Mesodermal cell (in vitro differentiated cells): ENCODE results near the gene STRIT1.

Experiments
- H3K27ac ChIP-seq: 2 replicates; pipeline ENCODE4 v1.7.0; 2013; ENCODE audit warnings: mild to moderate bottlenecking, low read depth, low read length, moderate library complexity; ENCODE audit not compliant: severe bottlenecking
- H3K36me3 ChIP-seq: 2 replicates; pipeline ENCODE4 v1.7.1; 2013; ENCODE audit warnings: mild to moderate bottlenecking, low read length, moderate library complexity; ENCODE audit not compliant: control insufficient read depth, insufficient read depth
- H3K4me1 ChIP-seq: one replicate; pipeline ENCODE4 v1.7.1; 2013; ENCODE audit warnings: mild to moderate bottlenecking, low read length; ENCODE audit not compliant: insufficient read depth, control insufficient read depth, poor library complexity, severe bottlenecking
- H3K4me3 ChIP-seq: 2 replicates; pipeline ENCODE4 v1.7.0; 2013; ENCODE audit warnings: low read length, control low read depth, mild to moderate bottlenecking; ENCODE audit not compliant: insufficient read depth, poor library complexity, severe bottlenecking; ENCODE audit errors: extremely low read depth
- H3K9me3 ChIP-seq: 2 replicates; pipeline ENCODE4 v1.7.1; 2013; ENCODE audit warnings: mild to moderate bottlenecking, low read length, moderate library complexity; ENCODE audit not compliant: control insufficient read depth
- WGBS, 2 experiments: methylation state at CpG; one replicate each; pipeline ENCODE4 v1.1.5; 2013; ENCODE audit warnings: missing lambda C conversion rate in 2 of 2; ENCODE audit not compliant: insufficient coverage in 2 of 2; 5-methylcytosine and 5-hydroxymethylcytosine counted together

Gene STRIT1

DNA sequence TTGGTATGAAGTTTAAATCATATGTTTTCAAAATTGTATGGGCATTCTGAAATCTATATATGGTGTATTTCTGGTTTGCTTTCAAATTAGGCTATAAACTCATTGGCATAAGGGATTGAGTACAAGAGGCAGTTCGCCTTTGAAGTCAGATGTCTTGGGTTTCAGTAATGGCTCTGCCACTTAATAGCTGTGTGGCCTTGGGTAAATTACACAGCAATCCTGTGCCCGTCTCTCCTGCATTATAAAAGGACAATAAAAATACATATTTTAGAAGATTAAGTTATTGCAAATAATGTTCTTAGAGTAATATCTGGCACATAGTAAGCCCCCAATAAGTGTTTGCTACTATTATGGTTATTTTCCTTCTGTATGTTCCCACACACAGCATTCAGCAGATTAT, 20.4 kb upstream of the STRIT1 start:
- Histone ChIP-seq H3K27ac (no peak overlapping the region), H3K9me3 (no peaks in the 10 kb centered on the region), H3K4me3 (no peak overlapping the region), H3K4me1 (no peaks in the 10 kb centered on the region), H3K36me3 (no peaks in the 10 kb centered on the region)
- 83% methylated on average over 1 of the region's 2 CpGs; no CpG with 5 or more reads in 1 of the 2 experiments for WGBS, 2 experiments

DNA sequence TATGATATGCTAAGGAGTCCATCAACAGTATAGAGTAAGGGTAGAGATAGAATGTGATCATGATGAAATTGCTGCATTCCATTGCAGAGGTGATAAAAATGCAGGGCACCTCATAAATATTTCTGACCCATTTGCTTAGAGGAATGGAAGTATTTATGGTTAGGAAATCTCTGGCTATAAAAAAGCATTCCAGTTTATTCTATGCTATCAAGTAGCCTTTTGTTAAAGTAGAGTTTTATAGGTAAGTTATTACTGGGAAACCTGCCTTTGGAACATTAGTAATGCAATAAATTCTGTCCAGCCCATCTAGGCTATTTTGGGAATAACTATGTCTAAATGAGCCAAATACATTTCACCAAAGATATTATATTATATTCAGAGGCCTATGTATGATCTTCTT, 19.8 kb upstream of the STRIT1 start:
- Histone ChIP-seq H3K4me1 (no peaks in the 10 kb centered on the region), H3K4me3 (no peak overlapping the region), H3K27ac (no peak overlapping the region), H3K36me3 (no peaks in the 10 kb centered on the region), H3K9me3 (no peaks in the 10 kb centered on the region)

DNA sequence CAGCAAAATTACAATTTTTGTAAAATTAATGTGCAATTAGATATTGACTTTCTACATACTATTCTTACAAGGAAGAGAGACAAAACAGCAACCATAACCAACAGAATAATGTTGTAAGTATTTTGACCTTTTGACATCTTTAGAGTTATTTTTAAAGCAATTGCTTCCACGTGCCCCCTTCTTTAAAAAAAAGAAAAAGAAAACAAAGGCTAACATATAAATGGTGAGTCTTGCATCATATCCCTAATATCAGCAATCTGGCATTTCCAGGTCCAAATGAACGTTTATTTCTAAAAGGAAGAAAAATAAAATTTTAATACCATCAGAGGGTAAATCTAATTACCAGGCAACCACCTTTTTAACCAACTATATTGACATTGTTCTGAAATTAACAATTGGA, 19.3 kb upstream of the STRIT1 start:
- WGBS, 2 experiments: no CpG with 5 or more reads among the region's 2 CpGs
- no peak overlapping the region for H3K4me3 ChIP-seq
- H3K4me1 ChIP-seq: no peaks in the 10 kb centered on the region
- no peak overlapping the region for H3K27ac ChIP-seq
- H3K9me3 ChIP-seq: no peaks in the 10 kb centered on the region
- H3K36me3 ChIP-seq: no peaks in the 10 kb centered on the region

DNA sequence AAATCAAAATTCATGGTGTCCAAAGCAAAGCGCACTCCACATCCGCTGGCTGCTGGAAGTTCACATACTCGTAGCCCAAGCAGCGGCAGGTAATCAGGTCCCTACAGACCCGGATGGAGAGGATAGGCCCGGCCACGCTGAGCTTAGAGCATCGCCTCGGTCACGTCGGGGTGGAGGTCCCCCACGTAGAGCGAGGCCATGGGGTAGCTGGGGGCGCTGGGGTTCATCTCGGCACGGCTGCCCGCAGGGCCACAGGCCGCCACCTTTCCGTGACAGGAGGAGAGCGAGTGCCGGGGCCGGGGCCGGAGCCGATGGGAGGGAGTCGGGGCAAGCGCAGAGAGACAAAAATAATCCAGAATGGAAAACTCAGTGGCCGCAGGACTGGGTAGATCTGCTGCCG, 16.1 kb upstream of the STRIT1 start:
- no peaks in the 10 kb centered on the region for H3K4me1 ChIP-seq
- no peak overlapping the region for H3K4me3 ChIP-seq
- WGBS, 2 experiments: 96% methylated on average over 26 to 28 of the region's 28 CpGs
- no peaks in the 10 kb centered on the region for H3K36me3 ChIP-seq
- no peaks in the 10 kb centered on the region for H3K9me3 ChIP-seq
- H3K27ac ChIP-seq: no peak overlapping the region

DNA sequence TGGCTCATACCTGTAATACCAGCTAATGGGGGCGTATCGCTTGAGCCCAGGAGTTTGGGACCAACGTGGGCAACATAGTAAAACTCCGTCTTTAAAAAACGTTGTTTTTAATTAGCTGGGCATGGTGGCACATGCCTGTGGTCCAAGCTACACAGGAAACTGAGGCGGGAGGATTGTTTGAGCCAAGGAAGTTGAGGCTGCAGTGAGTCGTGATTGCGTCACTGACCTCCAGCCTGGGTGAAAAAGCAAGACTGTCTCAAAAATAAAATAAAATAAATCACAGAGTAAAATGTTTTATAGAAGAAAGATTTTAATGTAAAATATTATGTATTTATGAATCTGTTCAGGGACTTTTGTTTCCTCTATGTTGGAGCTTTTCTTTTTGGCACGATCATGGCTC, 15.3 kb upstream of the STRIT1 start:
- Histone ChIP-seq H3K4me3 (no peak overlapping the region), H3K27ac (no peak overlapping the region), H3K9me3 (no peaks in the 10 kb centered on the region), H3K36me3 (no peaks in the 10 kb centered on the region), H3K4me1 (no peaks in the 10 kb centered on the region)
- 87 to 91% methylated on average over 6 of the region's 9 CpGs for WGBS, 2 experiments

DNA sequence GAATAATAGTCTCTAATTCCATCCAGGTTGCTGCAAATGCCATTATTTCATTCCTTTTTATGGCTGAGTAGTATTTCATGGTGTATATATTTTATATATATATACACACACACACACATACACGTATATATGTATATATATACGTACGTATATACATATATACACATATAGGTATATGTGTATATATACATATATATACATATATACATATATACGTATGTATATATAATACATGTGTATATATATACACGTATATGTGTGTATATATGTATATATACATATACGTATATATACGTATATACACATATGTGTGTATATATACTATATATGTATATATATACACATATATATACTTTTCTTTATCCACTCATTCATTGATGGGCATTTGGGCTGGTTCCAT, 13.7 kb upstream of the STRIT1 start:
- Histone ChIP-seq H3K27ac (no peak overlapping the region), H3K4me1 (no peaks in the 10 kb centered on the region), H3K9me3 (no peaks in the 10 kb centered on the region), H3K4me3 (no peak overlapping the region), H3K36me3 (no peaks in the 10 kb centered on the region)
- no CpG with 5 or more reads among the region's 7 CpGs for WGBS, 2 experiments

DNA sequence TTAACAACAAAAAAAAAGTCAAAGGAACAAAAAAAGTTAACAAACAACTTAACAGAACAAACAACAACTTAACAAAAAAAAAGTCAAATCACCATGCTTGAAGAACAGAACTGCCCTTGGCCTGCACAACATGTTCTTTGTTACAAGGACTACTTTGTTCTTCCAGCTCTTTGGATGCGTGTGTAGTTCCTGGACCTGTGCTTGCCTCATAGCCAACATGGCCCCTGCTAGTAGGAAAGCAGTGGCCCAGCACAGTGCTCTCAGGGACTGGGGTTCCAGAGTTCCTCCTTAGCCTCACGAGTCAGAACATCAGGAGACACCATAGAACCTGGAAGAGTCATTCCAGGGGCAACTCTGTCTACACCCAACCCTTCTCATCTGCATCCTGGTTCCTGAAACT, 10.9 kb upstream of the STRIT1 start:
- Histone ChIP-seq H3K36me3 (no peaks in the 10 kb centered on the region), H3K9me3 (no peaks in the 10 kb centered on the region), H3K4me1 (no peaks in the 10 kb centered on the region), H3K4me3 (no peak overlapping the region), H3K27ac (no peak overlapping the region)
- WGBS, 2 experiments: 93 to 100% methylated on average over 1 of the region's 2 CpGs

DNA sequence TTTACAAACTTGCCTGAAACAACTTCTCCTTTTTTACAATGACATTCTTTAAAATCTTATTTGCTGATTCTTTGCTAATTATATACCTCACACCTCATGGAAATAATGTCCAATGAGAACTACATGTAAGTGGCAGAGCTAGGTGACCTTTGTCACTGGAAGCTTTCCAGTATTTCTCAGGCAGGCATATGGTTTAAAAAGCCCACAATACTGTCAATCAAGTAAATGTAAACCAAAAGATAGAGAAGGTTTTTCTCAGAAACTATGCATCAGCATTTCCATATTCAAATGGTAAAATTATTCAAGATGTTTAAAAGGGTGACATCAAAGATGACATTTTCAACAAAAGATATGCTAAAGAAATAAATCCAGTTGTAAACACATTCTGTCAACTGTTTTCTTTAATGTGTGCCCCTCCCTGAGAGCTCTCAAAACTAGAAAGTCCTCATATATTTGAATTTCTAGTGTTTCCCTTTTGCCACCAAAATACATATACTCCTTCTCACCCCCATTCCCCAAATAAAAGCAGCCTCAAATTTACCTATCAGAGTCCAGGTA, 10.1 kb upstream of the STRIT1 start:
- H3K4me3 ChIP-seq: no peak overlapping the region
- no peaks in the 10 kb centered on the region for H3K9me3 ChIP-seq
- H3K27ac ChIP-seq: no peak overlapping the region
- no peaks in the 10 kb centered on the region for H3K36me3 ChIP-seq
- no peaks in the 10 kb centered on the region for H3K4me1 ChIP-seq

DNA sequence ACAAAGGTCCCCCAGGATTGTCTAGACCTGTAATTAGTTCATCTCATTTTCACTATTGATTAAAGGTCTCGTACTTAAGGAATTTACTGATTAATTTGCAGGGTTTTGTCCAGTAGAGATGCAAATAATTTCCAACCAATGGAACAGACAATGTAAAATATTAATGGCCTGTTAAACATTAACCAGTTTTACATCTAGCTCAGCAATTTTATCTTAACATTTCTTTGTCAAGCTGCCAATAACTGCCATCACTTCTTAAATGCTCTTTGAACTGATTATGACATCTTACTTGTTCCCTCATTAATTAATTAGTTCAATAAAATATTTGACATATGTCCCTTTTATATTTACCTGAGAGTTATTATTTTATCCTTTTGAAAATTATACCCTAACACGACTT, 9.4 kb upstream of the STRIT1 start:
- no peaks in the 10 kb centered on the region for H3K36me3 ChIP-seq
- no peaks in the 10 kb centered on the region for H3K9me3 ChIP-seq
- H3K4me3 ChIP-seq: no peak overlapping the region
- no peaks in the 10 kb centered on the region for H3K4me1 ChIP-seq
- H3K27ac ChIP-seq: no peak overlapping the region
- WGBS, 2 experiments: no CpG with 5 or more reads among the region's 2 CpGs

DNA sequence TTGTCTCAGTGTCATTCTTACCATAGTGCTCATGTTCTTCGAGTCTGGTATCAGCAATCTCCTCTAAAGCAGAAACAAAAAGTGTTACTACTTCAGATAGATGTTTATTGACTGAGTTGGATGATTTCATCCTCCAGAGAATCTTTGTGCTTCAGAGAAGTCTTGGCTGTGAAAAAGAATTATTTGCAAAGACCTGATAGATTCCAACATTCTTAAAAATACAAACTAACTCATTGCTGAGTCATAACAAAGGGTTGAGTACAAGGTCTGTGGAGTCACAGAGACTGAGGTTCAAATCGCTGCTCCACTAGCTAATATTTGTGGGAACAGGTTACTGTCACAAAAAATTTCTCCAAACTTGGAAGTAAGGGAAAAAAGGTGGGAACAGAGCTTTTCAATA, 9.0 kb upstream of the STRIT1 start:
- Histone ChIP-seq H3K36me3 (no peaks in the 10 kb centered on the region), H3K4me3 (no peak overlapping the region), H3K9me3 (no peaks in the 10 kb centered on the region), H3K4me1 (no peaks in the 10 kb centered on the region), H3K27ac (no peak overlapping the region)
- no CpG with 5 or more reads among the region's 2 CpGs for WGBS, 2 experiments

DNA sequence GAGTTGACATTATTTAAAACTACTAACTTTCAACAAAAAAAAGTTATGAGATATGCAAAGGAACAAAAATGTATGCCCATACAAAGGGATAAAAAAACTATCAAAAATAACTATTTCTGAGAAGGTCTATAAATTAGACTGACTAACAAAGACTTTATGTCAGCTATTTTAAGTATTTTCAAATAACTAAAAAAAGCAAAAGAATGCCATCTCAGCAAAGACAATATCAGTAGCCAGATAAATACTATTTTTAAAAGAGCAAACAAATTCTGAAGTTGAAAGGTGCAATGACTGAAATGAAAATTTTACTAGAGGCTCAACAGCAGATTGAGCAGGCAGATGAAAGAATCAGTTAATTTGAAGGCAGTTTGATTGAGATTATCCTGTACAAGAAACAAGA, 3.6 kb upstream of the STRIT1 start:
- H3K4me3 ChIP-seq: no peak overlapping the region
- peaks cover 6% of the 10 kb centered on the region for H3K9me3 ChIP-seq
- H3K27ac ChIP-seq: no peak overlapping the region
- H3K4me1 ChIP-seq: no peaks in the 10 kb centered on the region
- H3K36me3 ChIP-seq: no peaks in the 10 kb centered on the region

DNA sequence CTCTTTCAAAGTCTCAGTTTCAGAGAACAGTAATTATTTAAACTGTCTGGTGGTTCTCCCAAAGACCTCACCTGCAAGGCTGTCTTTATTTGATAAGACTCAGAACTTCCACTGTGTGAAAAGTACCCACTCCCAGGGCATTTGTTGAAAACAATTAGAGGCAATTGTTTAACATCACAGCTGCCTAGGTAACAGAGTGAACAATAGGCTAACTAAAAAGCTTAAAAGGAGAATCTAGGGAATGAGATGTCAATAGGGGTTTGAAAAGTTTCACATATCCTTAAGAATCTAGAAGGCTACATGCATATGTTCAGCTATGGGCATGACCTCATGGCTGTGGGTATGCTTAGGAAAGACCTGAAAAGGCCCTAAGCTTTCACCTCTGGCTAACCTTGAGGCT, 2.9 kb upstream of the STRIT1 start:
- H3K27ac ChIP-seq: no peak overlapping the region
- H3K4me3 ChIP-seq: no peak overlapping the region
- H3K4me1 ChIP-seq: no peaks in the 10 kb centered on the region
- peaks cover 6% of the 10 kb centered on the region for H3K9me3 ChIP-seq
- H3K36me3 ChIP-seq: no peaks in the 10 kb centered on the region
